DOHH2 (cell line): ENCODE results near the gene CCHCR1.

ENCODE experiments used
- CTCF ChIP-seq: fragments of 200-600 bp; sonication (generic); IDR thresholded peaks from one replicate; pipeline ENCODE4 v1.5.1; 2014; ENCODE audit warnings: antibody characterized with exemption, mild to moderate bottlenecking, low read depth, low read length; ENCODE audit not compliant: poor library complexity, severe bottlenecking
- EZH2phosphoT487 ChIP-seq: fragments of 200-600 bp; sonication (generic); IDR thresholded peaks from 2 replicates; pipeline ENCODE4 v1.6.1; 2017; ENCODE audit warnings: borderline replicate concordance, mild to moderate bottlenecking, antibody characterized with exemption, low read length, moderate library complexity, mixed read lengths

DNA sequence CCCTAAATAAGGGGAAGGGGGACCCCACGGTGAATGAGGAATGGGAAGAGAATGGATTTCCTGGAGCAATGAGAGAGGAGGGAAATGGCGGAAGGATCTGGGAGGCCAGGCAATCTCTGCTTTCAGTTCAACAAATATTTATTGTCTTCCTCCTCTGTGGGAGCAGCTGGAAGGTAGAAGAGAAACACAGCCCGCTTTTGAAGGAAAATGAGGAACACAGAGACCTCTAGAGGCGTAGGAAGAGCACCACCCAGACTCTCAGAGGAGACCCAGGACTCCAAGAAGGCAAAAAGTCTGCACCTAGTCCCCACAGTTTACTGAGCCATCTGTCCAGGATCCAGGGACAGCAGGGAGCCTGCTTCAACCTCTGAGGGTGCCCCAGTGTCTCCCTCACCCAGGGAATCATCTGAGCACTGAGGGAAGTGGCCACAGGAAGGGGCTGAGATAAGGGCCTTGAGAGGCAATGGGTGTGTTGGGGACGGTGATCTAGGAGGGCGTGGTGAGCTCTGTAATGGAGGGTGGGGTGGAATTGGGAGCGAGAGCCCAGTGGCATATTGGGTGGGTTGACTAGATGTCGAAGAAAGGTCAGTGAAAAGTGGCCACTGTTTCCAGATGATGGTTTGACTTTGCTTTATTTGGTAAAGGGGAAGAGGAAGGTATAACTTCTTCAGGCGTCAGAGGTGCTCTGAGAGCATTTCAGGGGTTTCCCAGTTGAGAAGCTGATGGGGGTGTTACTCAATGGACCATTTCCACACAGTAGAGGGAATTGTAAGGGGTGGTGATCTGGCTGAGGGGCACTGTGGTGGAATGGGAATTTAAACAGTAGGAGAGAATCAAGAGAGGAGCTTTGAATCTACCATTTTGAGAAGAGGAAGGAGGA is 42.4 kb downstream of the CCHCR1 start:
- TF ChIP-seq CTCF (peak; percentile 38), EZH2phosphoT487 (no peak)
